Testis (tissue), 2 donors: Measurements from ENCODE around the gene DENND1A.

Experiments
- POLR2A ChIP-seq: fragments of 450-650 bp; IDR thresholded peaks from one replicate; pipeline ENCODE4 v1.6.1; 2017; ENCODE audit warnings: antibody characterized with exemption, mild to moderate bottlenecking, moderate library complexity
- TF ChIP-seq, protein P1 (sequence below), 3 experiments: fragments of 450-650 bp in 2 of 3; fragments of 200-600 bp in 1 of 3; sonication (generic) in 1 of 3; IDR thresholded peaks; one replicate each; pipeline ENCODE4 v1.5.1; 2016 to 2019; ENCODE audit warnings: antibody characterized with exemption in 3 of 3, mild to moderate bottlenecking in 2 of 3, moderate library complexity in 1 of 3

DNA sequence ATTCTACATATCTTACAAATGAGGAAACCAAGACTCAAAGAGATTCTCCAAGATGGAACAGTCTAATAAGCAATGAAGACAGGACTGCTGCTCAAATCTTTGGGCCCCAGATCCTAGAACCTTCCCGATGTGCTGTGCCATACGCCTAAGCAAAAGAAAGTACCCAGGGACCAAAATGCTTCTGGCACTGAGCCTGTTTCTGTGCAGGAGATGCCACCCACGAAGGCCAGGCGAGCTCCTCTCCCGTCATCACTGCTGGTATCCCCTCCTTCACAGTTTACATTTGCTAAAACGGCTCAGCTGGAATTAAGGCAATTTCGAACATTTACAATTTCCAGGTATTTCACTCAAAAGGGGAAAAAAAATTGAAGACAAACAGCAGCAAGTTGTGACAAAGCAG is 277.5 kb downstream of the DENND1A start:
- TF ChIP-seq POLR2A = no peak
- TF ChIP-seq, protein P1, sequence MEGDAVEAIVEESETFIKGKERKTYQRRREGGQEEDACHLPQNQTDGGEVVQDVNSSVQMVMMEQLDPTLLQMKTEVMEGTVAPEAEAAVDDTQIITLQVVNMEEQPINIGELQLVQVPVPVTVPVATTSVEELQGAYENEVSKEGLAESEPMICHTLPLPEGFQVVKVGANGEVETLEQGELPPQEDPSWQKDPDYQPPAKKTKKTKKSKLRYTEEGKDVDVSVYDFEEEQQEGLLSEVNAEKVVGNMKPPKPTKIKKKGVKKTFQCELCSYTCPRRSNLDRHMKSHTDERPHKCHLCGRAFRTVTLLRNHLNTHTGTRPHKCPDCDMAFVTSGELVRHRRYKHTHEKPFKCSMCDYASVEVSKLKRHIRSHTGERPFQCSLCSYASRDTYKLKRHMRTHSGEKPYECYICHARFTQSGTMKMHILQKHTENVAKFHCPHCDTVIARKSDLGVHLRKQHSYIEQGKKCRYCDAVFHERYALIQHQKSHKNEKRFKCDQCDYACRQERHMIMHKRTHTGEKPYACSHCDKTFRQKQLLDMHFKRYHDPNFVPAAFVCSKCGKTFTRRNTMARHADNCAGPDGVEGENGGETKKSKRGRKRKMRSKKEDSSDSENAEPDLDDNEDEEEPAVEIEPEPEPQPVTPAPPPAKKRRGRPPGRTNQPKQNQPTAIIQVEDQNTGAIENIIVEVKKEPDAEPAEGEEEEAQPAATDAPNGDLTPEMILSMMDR (IDR thresholded peaks at IDR 0.05) = no peak
